Immature natural killer cell (primary cell): ENCODE measurements around the gene CDYL2. TPM values are rescaled to one million over a fixed set of nuclear protein-coding genes. Genes with fewer than 3 reads are reported as not detected.

Source experiments
- DNase-seq, 3 donors: peaks; one replicate each; pipeline ENCODE4 v3.0.0; 2022; ENCODE audit warnings: mixed read lengths in 1 of 3
- H3K27ac Mint-ChIP-seq, 6 donors: one replicate each; pipeline ENCODE4 v1.8.0; 2020; ENCODE audit warnings: mixed read lengths in 6 of 6, mild to moderate bottlenecking in 5 of 6, inconsistent platforms in 4 of 6, moderate library complexity in 3 of 6
- H3K27me3 Mint-ChIP-seq, 3 donors: one replicate each; pipeline ENCODE4 v1.8.0; 2020 to 2021; ENCODE audit warnings: low read depth in 3 of 3, mild to moderate bottlenecking in 3 of 3, mixed read lengths in 3 of 3, moderate library complexity in 3 of 3, inconsistent platforms in 1 of 3
- H3K36me3 Mint-ChIP-seq, 3 donors: one replicate each; pipeline ENCODE4 v1.8.0; 2020; ENCODE audit warnings: mixed read lengths in 3 of 3, inconsistent platforms in 2 of 3, mild to moderate bottlenecking in 2 of 3
- H3K4me1 Mint-ChIP-seq, 2 donors: one replicate each; pipeline ENCODE4 v1.8.0; 2020; ENCODE audit warnings: inconsistent platforms in 2 of 2, mild to moderate bottlenecking in 2 of 2, mixed read lengths in 2 of 2, moderate library complexity in 1 of 2
- H3K4me3 Mint-ChIP-seq, 5 donors: one replicate each; pipeline ENCODE4 v1.8.0; 2020; ENCODE audit warnings: mild to moderate bottlenecking in 5 of 5, mixed read lengths in 5 of 5, inconsistent platforms in 3 of 5, moderate library complexity in 3 of 5
- H3K9me3 Mint-ChIP-seq, 6 donors: one replicate each; pipeline ENCODE4 v1.8.0; 2020; ENCODE audit warnings: mild to moderate bottlenecking in 6 of 6, mixed read lengths in 6 of 6, inconsistent platforms in 4 of 6, moderate library complexity in 3 of 6
- polyA plus RNA-seq, 3 donors: library from polyadenylated mRNA; unstranded; fragments of 300-500 nt; fragmentation: Illumina TruSeq; gene quantifications; one replicate each; pipeline ENCODE4 v1.2.3, GENCODE V29; 2021

Gene CDYL2
- polyA plus RNA-seq, 3 donors from 2014 or later = 0.21 TPM; not detected in 2

DNA sequence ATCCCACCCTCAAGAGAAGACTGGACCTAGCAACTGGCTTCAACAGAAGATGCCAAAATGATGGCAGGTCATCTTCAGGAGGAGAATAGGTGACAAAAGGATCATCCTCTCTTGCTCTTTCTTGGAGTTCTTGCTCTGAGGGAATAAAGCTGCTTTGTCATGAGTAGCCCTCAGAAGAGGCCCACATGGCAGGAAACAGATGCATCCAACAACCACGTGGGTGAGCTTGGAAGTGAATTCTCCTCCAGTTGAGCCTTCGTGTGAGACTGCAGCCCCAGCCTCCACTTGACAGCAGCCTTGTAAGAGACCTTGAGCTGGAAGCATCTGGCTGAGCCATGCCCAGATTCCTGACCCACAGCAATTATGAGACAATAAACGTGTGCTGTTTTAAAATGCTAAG lies 176.1 kb downstream of the CDYL2 start:
- H3K4me1 Mint-ChIP-seq = no peaks in the 10 kb centered on the region

DNA sequence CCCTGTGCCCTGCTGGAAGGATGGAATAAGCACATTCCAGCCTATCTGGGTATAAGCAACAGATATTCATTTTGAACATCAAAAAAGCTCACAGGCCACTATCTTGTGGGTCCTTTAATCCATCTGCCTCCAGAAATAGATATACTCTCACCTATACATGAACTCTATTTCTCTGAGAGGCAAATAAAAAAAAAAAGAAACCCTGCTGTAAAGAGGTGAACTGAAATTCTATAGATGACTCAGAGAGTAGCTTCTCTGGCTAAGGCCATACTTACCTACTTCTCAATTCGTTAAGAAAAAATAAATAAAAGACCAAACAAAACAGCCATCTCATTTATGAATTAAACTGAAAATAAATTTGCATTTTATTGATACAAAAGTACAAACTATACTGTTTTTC lies 177.3 kb downstream of the CDYL2 start:
- no peaks in the 10 kb centered on the region for H3K9me3 Mint-ChIP-seq
- no peaks in the 10 kb centered on the region for H3K36me3 Mint-ChIP-seq
- no peak for DNase-seq
- peaks cover 0 to 7% (median 2%) of the 10 kb centered on the region in 3 donors for H3K27me3 Mint-ChIP-seq
- H3K4me1 Mint-ChIP-seq = no peaks in the 10 kb centered on the region
- no peak overlapping the region for H3K27ac Mint-ChIP-seq
- H3K4me3 Mint-ChIP-seq = no peak overlapping the region

More for the DNA sequence above, 176.1 kb downstream of the CDYL2 start:
- H3K27ac Mint-ChIP-seq = no peak overlapping the region
- H3K36me3 Mint-ChIP-seq = no peaks in the 10 kb centered on the region
- DNase-seq = no peak
- H3K4me3 Mint-ChIP-seq = no peak overlapping the region
- H3K27me3 Mint-ChIP-seq = peaks cover 0 to 7% (median 2%) of the 10 kb centered on the region in 3 donors
- H3K9me3 Mint-ChIP-seq = peaks cover 0 to 2% (median 0%) of the 10 kb centered on the region in 6 donors

DNA sequence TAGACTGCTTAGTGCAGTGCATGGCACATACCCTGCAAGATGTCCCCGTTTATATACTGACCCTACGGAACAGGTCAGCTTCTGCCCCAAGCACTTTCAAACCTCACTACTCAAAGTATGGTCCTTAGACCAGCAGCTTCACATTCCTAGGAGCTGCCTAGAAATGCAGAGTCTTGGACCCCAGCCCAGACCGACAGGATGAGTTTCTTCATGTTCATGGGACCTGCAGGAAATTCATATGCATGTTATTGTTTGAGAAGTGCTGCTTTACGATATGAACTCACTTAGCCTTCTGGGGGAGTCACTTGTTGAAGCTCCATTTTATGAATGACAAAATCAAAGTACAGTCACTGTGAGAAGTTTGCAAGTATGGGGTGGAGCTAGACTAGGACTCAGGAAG lies 181.0 kb downstream of the CDYL2 start:
- no peaks in the 10 kb centered on the region for H3K4me1 Mint-ChIP-seq
- DNase-seq = no peak
- peaks cover 0 to 3% (median 0%) of the 10 kb centered on the region in 3 donors for H3K27me3 Mint-ChIP-seq
- no peaks in the 10 kb centered on the region for H3K36me3 Mint-ChIP-seq
- H3K9me3 Mint-ChIP-seq = no peaks in the 10 kb centered on the region
- H3K4me3 Mint-ChIP-seq = no peak overlapping the region
- H3K27ac Mint-ChIP-seq = no peak overlapping the region

DNA sequence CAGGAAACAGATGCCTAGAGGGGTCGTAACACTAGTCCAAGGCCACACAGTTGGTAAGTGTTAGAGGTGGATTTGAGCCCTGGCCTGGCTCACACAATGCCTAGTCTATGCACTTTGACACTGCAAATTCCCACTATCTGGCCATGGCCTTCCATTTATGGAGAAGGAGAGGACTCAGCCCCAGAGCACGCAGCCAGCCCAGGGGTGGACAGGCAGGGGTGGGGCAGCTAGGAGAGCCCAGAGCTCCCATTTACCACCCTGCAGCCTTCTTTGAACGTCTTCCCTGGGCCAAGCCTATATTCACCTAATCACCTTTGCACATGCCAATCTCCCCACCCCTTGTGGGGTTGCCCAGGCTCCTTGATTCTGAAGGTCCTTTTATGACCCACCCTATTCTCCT lies 182.4 kb downstream of the CDYL2 start:
- no peaks in the 10 kb centered on the region for H3K9me3 Mint-ChIP-seq
- H3K4me1 Mint-ChIP-seq = no peaks in the 10 kb centered on the region
- no peak overlapping the region for H3K4me3 Mint-ChIP-seq
- no peaks in the 10 kb centered on the region for H3K36me3 Mint-ChIP-seq
- no peak for DNase-seq
- H3K27ac Mint-ChIP-seq = no peak overlapping the region
- H3K27me3 Mint-ChIP-seq = peaks cover 0 to 3% (median 0%) of the 10 kb centered on the region in 3 donors

DNA sequence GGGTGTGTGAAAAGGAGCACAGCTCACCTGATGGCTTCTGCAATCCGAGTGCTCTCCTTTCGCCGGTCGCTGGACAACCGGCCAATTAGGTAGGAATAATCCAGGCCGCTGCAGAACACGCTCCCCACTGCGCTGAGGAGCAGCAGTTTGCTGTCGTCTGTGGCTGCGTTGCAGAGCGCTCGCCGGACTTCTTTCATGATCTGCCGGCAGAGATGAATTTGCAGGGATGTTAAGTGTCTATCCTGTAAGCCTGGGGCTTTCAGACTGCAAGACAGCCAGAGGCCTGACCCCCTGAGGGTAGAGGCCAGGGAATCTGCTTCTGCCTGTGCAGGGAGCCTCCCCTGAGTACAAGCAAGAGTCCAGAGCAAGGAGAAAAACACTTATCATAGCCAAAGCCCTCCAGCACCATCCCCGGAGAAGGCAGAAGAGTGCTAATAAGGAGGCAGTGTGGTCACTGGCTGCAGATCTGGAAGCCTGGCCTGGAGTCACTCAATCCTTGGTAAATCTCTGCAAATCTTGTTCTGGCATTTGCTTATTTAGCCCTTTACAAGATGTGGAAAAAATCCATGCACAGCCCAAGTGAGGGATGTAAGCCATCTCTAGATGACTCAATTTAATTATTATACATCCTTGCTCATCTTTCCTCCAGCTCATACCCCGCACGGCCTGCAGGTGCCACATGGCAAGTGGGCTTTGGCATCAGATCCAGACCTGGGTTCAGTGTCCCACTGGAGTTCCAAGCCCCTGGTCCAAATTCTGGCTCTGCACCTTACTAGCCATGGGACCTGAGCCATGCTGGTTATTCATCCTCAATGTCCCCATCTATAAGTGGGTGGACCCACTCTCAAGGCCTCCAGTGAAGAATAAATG lies 183.4 kb downstream of the CDYL2 start:
- Mint-ChIP-seq H3K9me3 (no peaks in the 10 kb centered on the region), H3K36me3 (no peaks in the 10 kb centered on the region), H3K4me3 (no peak overlapping the region), H3K27ac (no peak overlapping the region), H3K27me3 (peaks cover 0 to 3% (median 0%) of the 10 kb centered on the region in 3 donors), H3K4me1 (no peaks in the 10 kb centered on the region)
- no peak for DNase-seq

DNA sequence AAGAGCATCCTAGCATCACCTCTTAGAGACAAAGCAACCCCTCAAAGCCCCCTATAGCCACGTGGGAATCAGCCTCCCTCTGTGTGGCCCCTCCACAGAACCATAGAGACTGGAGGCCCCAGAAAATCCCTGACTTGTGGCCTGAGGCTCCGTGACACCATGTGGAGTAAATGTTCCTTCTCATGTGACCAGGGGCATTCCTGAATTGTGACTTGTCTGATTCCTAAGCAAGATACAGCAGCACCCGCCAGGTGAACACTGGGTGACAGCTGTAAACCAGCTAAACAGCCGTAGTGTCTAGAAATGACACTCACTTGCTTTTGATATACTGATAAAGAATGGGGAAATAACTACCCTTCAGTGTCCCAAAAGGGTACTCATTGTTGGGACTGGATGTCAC lies 184.6 kb downstream of the CDYL2 start:
- Mint-ChIP-seq H3K27me3 (peaks cover 0 to 4% (median 0%) of the 10 kb centered on the region in 3 donors), H3K27ac (no peak overlapping the region), H3K4me3 (no peak overlapping the region), H3K4me1 (no peaks in the 10 kb centered on the region), H3K9me3 (no peaks in the 10 kb centered on the region), H3K36me3 (no peaks in the 10 kb centered on the region)
- no peak for DNase-seq

DNA sequence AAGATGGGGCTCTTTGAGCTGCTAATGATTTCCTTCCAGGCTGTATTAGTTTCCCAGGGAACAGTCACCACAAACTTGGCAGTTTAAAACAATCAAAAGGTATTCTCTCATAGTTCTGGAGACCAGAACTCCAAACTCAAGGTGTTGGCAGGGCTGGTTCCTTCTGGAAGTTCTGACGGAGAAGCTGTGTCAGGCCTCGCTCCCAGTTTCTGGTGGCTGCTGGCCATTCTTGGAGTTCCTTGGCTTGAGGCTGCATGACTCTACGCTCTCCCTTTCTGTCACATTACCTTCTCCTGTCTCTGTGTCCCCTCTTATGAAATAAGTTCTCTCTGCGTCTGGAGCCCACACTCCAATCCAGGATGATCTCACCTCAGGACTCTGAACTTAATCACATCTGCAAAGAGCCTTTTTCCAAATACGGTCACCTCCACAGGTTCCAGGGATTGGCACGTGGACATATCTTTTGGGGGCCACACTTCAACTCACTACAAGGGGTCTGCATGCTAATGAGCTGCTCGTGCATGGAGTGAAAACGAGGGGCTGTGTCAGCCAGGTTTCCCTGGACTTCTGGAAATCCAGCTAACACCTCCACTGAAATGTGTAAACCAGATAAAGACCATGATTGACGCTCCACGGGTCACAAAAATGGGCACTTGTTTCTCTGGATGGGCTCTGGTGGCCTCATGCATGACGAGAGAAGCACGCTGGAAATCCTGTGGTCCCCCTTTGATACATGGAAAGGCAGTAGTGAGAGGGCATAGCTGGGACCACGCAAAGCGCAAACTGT lies 185.3 kb downstream of the CDYL2 start:
- no peaks in the 10 kb centered on the region for H3K9me3 Mint-ChIP-seq
- no peak for DNase-seq
- H3K27me3 Mint-ChIP-seq = peaks cover 0 to 4% (median 0%) of the 10 kb centered on the region in 3 donors
- H3K27ac Mint-ChIP-seq = no peak overlapping the region
- no peaks in the 10 kb centered on the region for H3K4me1 Mint-ChIP-seq
- no peak overlapping the region for H3K4me3 Mint-ChIP-seq
- no peaks in the 10 kb centered on the region for H3K36me3 Mint-ChIP-seq

DNA sequence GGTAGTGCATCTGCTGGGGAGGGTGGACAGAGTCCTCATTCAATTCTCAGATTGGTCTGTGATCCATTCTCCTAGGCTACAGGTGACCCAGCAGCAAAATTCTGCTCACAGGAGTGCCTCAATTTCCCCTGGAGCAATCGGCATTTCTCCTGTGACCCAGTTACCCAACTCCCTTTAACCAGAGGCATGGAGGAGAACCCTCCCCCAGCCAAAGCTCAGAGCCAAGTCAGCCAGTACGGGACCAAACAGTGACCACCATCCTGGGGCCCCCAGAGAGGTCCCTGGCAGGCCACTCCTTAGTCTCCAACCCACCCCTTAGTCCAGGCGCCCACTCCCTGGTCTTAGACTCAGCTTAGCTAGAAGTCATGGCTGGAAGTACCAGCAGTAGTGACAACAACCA lies 188.0 kb downstream of the CDYL2 start:
- H3K27me3 Mint-ChIP-seq = peaks cover 0 to 5% (median 0%) of the 10 kb centered on the region in 3 donors

DNA sequence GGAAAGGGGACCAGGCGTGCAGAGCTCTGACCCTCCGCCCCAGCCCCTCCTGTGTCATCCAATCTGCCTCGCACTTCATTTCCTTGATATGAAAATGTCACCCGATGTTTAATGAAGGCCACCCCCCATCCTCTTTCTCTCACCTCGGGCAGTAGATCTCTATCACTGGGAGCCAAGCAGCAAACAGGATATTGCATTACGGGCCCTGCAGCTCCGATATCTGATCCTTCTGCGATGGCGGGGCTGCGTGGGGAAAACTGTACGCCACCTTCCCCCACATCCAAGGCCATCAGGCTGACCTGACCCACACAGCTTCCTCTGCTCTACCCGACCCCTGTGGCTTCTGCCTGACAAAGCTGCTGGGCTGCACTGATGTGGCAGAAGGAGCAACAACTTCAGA lies 188.7 kb downstream of the CDYL2 start:
- no peaks in the 10 kb centered on the region for H3K36me3 Mint-ChIP-seq
- no peaks in the 10 kb centered on the region for H3K9me3 Mint-ChIP-seq
- H3K4me3 Mint-ChIP-seq = no peak overlapping the region
- no peak for DNase-seq
- peaks cover 0 to 5% (median 0%) of the 10 kb centered on the region in 3 donors for H3K27me3 Mint-ChIP-seq
- H3K27ac Mint-ChIP-seq = no peak overlapping the region
- H3K4me1 Mint-ChIP-seq = no peaks in the 10 kb centered on the region

More for the DNA sequence above, 188.0 kb downstream of the CDYL2 start:
- DNase-seq = no peak
- H3K36me3 Mint-ChIP-seq = no peaks in the 10 kb centered on the region
- no peak overlapping the region for H3K4me3 Mint-ChIP-seq
- no peaks in the 10 kb centered on the region for H3K4me1 Mint-ChIP-seq
- no peaks in the 10 kb centered on the region for H3K9me3 Mint-ChIP-seq
- no peak overlapping the region for H3K27ac Mint-ChIP-seq

DNA sequence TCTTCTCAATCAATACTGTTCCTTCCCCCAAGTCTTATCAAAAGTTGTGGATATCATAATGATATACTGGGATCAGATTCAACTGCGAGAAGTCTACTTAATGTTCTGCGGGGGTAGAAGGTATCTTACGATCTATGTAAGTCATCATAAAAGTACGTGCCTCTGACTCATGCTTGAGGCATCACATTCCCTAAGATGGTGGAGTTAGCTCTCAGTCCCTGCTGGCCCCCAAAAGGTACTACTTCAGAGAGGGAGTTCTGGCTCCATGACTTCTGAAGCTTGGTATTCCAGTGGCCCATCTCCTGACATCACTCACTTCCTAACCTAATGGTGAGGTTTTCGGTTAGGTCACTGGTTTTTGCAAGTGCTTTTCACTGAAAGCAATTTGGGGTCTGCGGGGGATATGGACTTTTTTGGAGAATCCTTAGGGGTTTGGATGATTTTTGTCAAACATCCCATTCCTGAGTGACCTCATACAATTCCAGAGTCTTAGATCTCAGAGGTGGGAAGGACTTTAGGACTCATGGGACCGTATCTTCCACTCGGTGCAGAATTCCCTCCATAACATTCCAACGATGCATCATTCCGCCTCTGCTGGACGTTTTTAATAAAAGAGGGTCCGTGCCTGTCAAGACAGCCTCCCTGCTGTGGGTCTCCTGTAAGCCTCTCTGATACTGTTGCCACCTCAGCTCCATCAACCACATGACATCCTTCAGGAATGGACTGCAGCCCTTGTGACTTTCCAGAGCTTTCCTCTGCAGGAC lies 189.3 kb downstream of the CDYL2 start:
- no peaks in the 10 kb centered on the region for H3K9me3 Mint-ChIP-seq
- no peak for DNase-seq
- no peaks in the 10 kb centered on the region for H3K36me3 Mint-ChIP-seq
- no peak overlapping the region for H3K4me3 Mint-ChIP-seq
- H3K4me1 Mint-ChIP-seq = no peaks in the 10 kb centered on the region
- H3K27me3 Mint-ChIP-seq = peaks cover 0 to 5% (median under 1%) of the 10 kb centered on the region in 3 donors
- no peak overlapping the region for H3K27ac Mint-ChIP-seq

DNA sequence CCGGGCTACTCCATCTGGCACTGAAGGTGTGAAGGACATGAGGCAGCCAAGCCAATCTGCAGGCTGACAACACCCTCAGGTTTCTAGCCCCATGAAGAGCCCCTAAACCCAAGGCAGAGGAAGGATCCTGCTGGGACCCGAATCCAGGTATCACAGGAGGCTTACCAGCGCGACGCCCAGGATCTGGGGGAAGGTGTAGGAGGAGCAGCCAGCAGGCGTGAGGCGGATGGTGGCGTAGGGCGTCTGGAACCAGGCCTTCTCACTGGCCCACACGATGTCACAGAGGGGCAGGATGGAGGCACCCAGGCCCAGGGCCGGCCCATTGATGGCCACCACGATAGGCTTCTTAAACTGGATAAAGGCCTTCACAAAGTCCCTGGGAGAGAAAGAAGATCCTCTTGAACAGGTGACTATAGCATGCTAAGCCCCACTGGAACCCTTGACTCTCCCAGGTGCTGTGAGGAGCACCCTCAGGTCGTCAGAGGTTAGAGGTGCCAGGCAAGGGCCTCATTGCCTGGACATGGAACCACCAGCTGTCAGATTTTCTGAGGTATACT lies 191.9 kb downstream of the CDYL2 start:
- H3K4me1 Mint-ChIP-seq = no peaks in the 10 kb centered on the region
- no peak overlapping the region for H3K27ac Mint-ChIP-seq
- no peaks in the 10 kb centered on the region for H3K9me3 Mint-ChIP-seq
- H3K36me3 Mint-ChIP-seq = no peaks in the 10 kb centered on the region
- no peak for DNase-seq
- H3K4me3 Mint-ChIP-seq = no peak overlapping the region
- H3K27me3 Mint-ChIP-seq = peaks cover 0 to 5% (median 2%) of the 10 kb centered on the region in 3 donors

DNA sequence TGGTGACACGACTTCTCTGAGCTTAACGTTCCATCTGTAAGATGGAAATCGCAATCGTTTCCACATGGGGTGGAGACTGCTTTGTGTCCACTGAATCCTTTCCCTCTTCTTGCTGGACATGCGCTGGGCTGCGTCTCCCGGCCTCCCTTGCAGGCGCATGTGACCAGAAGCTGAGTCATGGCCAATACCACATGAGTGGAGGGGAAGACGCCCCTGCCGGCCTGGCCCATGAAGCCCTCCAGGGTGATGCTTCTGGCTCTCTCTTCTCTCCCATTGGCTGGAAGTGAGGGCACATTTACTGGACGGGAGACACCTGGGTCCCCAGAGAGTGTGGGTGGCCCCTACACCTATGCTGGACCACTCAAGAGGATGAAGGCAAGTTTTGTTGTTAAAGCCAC lies 192.5 kb downstream of the CDYL2 start:
- DNase-seq = no peak
- H3K4me3 Mint-ChIP-seq = no peak overlapping the region
- H3K9me3 Mint-ChIP-seq = no peaks in the 10 kb centered on the region
- H3K27me3 Mint-ChIP-seq = peaks cover under 1 to 5% (median 2%) of the 10 kb centered on the region in 3 donors
- no peaks in the 10 kb centered on the region for H3K36me3 Mint-ChIP-seq
- H3K4me1 Mint-ChIP-seq = no peaks in the 10 kb centered on the region
- H3K27ac Mint-ChIP-seq = no peak overlapping the region

DNA sequence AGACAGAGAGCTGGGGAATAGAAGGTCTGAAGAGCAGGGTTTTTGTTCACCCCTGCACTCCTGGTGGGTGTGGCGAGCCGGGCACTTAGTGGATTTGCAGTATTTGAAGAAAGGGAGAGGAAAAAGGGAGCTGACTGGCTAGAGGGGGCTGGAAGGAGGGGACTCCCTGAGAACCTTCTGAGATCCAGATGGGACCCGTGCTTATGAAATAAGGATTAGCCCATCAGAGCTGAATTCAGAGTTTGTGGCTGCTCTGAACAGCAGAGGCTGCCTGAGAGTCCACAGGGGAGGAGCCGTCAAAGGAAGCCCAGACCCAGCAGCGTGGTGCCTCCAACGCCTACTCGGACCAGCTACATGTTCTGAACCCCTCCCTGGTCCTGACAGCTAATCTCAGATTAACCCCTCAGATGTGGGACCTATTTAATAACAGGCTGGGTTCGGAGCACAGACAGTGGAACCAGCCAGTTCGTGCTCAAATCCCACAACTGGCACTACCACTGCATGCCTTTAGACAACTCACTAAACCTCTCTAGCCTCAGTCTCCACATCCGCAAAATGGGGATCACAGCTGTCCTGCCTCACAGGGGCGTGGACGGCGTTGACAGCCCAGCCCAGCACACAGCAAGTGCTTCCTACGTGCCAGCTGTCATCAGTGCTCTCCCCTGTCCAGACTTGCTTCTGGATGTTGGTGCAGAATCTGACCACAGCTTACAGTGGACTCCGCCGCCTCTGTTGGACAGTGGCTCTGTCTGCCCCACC lies 193.0 kb downstream of the CDYL2 start:
- Mint-ChIP-seq H3K27ac (no peak overlapping the region), H3K36me3 (no peaks in the 10 kb centered on the region), H3K27me3 (peaks cover 2 to 5% (median 3%) of the 10 kb centered on the region in 3 donors), H3K4me3 (no peak overlapping the region), H3K4me1 (peaks cover 0 to 4% of the 10 kb centered on the region in 2 donors), H3K9me3 (no peaks in the 10 kb centered on the region)
- no peak for DNase-seq
